ENCODE results near the gene CD19. TPM values are rescaled to one million over a fixed set of nuclear protein-coding genes. Genes with fewer than 3 reads are reported as not detected.

CD19 gene
- polyA plus RNA-seq, 1 donor from 2014 or later = not detected

- Histone ChIP-seq H3K27ac (ENCODE audit: low read length) (no peak overlapping the region), H4K20me1 (ENCODE audit: insufficient read depth) (no peaks in the 10 kb centered on the region), H3K9me2 (ENCODE audit: insufficient read depth, low read length) (no peaks in the 10 kb centered on the region), H3K4me2 (ENCODE audit: low read length) (no peak overlapping the region), H3K9me3 (ENCODE audit: low read length) (no peaks in the 10 kb centered on the region), H3K27me3 (ENCODE audit: insufficient read depth, low read depth, low read length) (no peaks in the 10 kb centered on the region), H2AFZ (ENCODE audit: low read depth, low read length) (no peak overlapping the region), H3F3A (ENCODE audit: insufficient read depth, low read length, poor library complexity, severe bottlenecking) (no peaks in the 10 kb centered on the region), H3K9ac (ENCODE audit: low read length) (no peak overlapping the region), H3K79me2 (replicated peaks; ENCODE audit: insufficient read depth, low read length) (no peaks in the 10 kb centered on the region), H3K4me3 (ENCODE audit: low read length) (no peak overlapping the region), H3K36me3 (ENCODE audit: insufficient read depth, low read length) (no peaks in the 10 kb centered on the region)
- no peak for TF ChIP-seq EZH2 (IDR thresholded peaks at IDR 0.05; ENCODE audit: borderline replicate concordance, insufficient read depth, low read length, poor library complexity, severe bottlenecking)
- TF ChIP-seq SMC3 (conservative IDR thresholded peaks at IDR 0.05; ENCODE audit: poor library complexity) = no peak
- TF ChIP-seq RAD21 (conservative IDR thresholded peaks at IDR 0.05) = no peak
- TF ChIP-seq TAF1 (IDR thresholded peaks at IDR 0.05; ENCODE audit: low read depth) = no peak
- TF ChIP-seq EP300 (conservative IDR thresholded peaks at IDR 0.05; ENCODE audit: poor library complexity, severe bottlenecking) = no peak
- no peak for TF ChIP-seq POLR2AphosphoS5 (IDR thresholded peaks at IDR 0.05)
- no peak for TF ChIP-seq CTCF (IDR thresholded peaks at IDR 0.05; ENCODE audit: poor library complexity, severe bottlenecking)
- TF ChIP-seq MXI1 (conservative IDR thresholded peaks at IDR 0.05; ENCODE audit: poor library complexity, severe bottlenecking) = no peak
- no peak for TF ChIP-seq REST (IDR thresholded peaks at IDR 0.05; ENCODE audit: borderline replicate concordance)
Observed at GRCh38 chr16:28897826-28898225, 33.9 kb upstream of the CD19 start.

- Histone ChIP-seq H3K4me3 (ENCODE audit: low read length) (no peak overlapping the region), H3K9ac (ENCODE audit: low read length) (no peak overlapping the region), H2AFZ (ENCODE audit: low read depth, low read length) (no peak overlapping the region), H3K27ac (ENCODE audit: low read length) (no peak overlapping the region), H3K27me3 (ENCODE audit: insufficient read depth, low read depth, low read length) (no peaks in the 10 kb centered on the region), H3F3A (ENCODE audit: insufficient read depth, low read length, poor library complexity, severe bottlenecking) (no peaks in the 10 kb centered on the region), H3K9me2 (ENCODE audit: insufficient read depth, low read length) (no peaks in the 10 kb centered on the region), H3K36me3 (ENCODE audit: insufficient read depth, low read length) (no peaks in the 10 kb centered on the region), H3K79me2 (replicated peaks; ENCODE audit: insufficient read depth, low read length) (no peaks in the 10 kb centered on the region), H4K20me1 (ENCODE audit: insufficient read depth) (no peaks in the 10 kb centered on the region), H3K9me3 (ENCODE audit: low read length) (no peaks in the 10 kb centered on the region), H3K4me2 (ENCODE audit: low read length) (no peak overlapping the region)
- TF ChIP-seq SMC3 (conservative IDR thresholded peaks at IDR 0.05; ENCODE audit: poor library complexity) (no peak), CTCF (IDR thresholded peaks at IDR 0.05; ENCODE audit: poor library complexity, severe bottlenecking) (no peak), TAF1 (IDR thresholded peaks at IDR 0.05; ENCODE audit: low read depth) (no peak), RAD21 (conservative IDR thresholded peaks at IDR 0.05) (no peak)
Observed at GRCh38 chr16:28898266-28898665, 33.5 kb upstream of the CD19 start.

All from neural cell (in vitro differentiated cells).